IgD-negative memory B cell (primary cell): ENCODE data around the gene CT45A3. TPM values are rescaled to one million over a fixed set of nuclear protein-coding genes. Genes with fewer than 3 reads are reported as not detected.
A peak's percentile ranks its signal among the peaks of the same experiment; 100 is the strongest.
"Not testable (repeated sequence)": the region's sequence is repeated elsewhere in the genome, so short reads cannot be mapped to it uniquely, and the experiment has no call there.

Experiments used
- H3K27ac Mint-ChIP-seq, 3 donors: one replicate each; pipeline ENCODE4 v1.8.0; 2020 to 2022; ENCODE audit warnings: mild to moderate bottlenecking in 3 of 3, mixed read lengths in 3 of 3, moderate library complexity in 1 of 3
- H3K27me3 Mint-ChIP-seq: one replicate; pipeline ENCODE4 v1.8.0; 2021; ENCODE audit warnings: mixed read lengths
- H3K36me3 Mint-ChIP-seq: one replicate; pipeline ENCODE4 v1.8.0; 2020; ENCODE audit warnings: mild to moderate bottlenecking, mixed read lengths
- H3K4me1 Mint-ChIP-seq, 3 donors: one replicate each; pipeline ENCODE4 v1.8.0; 2020 to 2022; ENCODE audit warnings: mixed read lengths in 3 of 3, mild to moderate bottlenecking in 1 of 3
- H3K4me3 Mint-ChIP-seq, 4 donors: one replicate each; pipeline ENCODE4 v1.8.0; 2020 to 2022; ENCODE audit warnings: mild to moderate bottlenecking in 4 of 4, mixed read lengths in 4 of 4, moderate library complexity in 3 of 4
- H3K9me3 Mint-ChIP-seq, 3 donors: one replicate each; pipeline ENCODE4 v1.8.0; 2020 to 2021; ENCODE audit warnings: mixed read lengths in 3 of 3, mild to moderate bottlenecking in 1 of 3
- polyA plus RNA-seq: library from polyadenylated mRNA; unstranded; fragments of 300-500 nt; fragmentation: Illumina TruSeq; gene quantifications from one replicate; pipeline ENCODE4 v1.2.3, GENCODE V29; 2021

Gene CT45A3, protein sequence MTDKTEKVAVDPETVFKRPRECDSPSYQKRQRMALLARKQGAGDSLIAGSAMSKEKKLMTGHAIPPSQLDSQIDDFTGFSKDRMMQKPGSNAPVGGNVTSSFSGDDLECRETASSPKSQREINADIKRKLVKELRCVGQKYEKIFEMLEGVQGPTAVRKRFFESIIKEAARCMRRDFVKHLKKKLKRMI
- not detected for polyA plus RNA-seq

DNA sequence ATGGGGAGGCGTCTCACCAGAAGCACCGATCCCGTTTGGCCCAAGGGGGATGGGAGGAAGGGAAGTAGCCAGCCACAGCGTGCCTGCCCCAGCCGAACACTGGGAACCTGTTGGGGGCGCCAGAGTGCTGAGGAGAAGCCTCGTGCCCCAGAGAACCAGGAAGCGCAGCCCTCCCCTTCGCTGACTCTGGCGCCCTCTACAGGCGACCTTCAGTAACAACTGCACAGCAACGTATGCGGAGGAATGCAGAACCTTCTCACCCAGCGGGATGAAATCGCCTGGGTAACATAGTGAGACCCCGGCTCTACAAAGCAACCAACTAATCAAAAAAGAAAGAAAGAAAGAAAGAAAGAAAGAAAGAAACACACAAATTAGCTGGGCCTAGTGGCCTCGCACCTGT lies at the start of gene CT45A3:
Gene CT45A3 (minus strand): TSS at position 101 of the 400 bp plus-strand sequence. CDS start 3,747 bp downstream, outside the sequence.
- H3K4me1 Mint-ChIP-seq, H3K9me3 Mint-ChIP-seq, H3K36me3 Mint-ChIP-seq, H3K27ac Mint-ChIP-seq, H3K27me3 Mint-ChIP-seq, H3K4me3 Mint-ChIP-seq: not testable (repeated sequence)

DNA sequence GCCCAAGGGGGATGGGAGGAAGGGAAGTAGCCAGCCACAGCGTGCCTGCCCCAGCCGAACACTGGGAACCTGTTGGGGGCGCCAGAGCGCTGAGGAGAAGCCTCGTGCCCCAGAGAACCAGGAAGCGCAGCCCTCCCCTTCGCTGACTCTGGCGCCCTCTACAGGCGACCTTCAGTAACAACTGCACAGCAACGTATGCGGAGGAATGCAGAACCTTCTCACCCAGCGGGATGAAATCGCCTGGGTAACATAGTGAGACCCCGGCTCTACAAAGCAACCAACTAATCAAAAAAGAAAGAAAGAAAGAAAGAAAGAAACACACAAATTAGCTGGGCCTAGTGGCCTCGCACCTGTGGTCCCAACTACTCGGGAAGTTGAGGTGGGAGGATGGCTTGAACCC lies 34.7 kb upstream of the CT45A3 start, which contains the start of gene CT45A6:
Gene CT45A6 (minus strand): TSS at position 101 of the 400 bp plus-strand sequence. CDS start 3,794 bp downstream, outside the sequence.
- not testable (repeated sequence) for H3K4me3 Mint-ChIP-seq, H3K27me3 Mint-ChIP-seq, H3K36me3 Mint-ChIP-seq, H3K9me3 Mint-ChIP-seq, H3K27ac Mint-ChIP-seq, H3K4me1 Mint-ChIP-seq

DNA sequence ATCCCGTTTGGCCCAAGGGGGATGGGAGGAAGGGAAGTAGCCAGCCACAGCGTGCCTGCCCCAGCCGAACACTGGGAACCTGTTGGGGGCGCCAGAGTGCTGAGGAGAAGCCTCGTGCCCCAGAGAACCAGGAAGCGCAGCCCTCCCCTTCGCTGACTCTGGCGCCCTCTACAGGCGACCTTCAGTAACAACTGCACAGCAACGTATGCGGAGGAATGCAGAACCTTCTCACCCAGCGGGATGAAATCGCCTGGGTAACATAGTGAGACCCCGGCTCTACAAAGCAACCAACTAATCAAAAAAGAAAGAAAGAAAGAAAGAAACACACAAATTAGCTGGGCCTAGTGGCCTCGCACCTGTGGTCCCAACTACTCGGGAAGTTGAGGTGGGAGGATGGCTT lies 17.4 kb upstream of the CT45A3 start, which contains the start of gene CT45A5:
Gene CT45A5 (minus strand): TSS at position 101 of the 400 bp plus-strand sequence. CDS start 3,774 bp downstream, outside the sequence.
- H3K9me3 Mint-ChIP-seq, H3K4me1 Mint-ChIP-seq, H3K36me3 Mint-ChIP-seq, H3K4me3 Mint-ChIP-seq, H3K27ac Mint-ChIP-seq, H3K27me3 Mint-ChIP-seq: not testable (repeated sequence)

DNA sequence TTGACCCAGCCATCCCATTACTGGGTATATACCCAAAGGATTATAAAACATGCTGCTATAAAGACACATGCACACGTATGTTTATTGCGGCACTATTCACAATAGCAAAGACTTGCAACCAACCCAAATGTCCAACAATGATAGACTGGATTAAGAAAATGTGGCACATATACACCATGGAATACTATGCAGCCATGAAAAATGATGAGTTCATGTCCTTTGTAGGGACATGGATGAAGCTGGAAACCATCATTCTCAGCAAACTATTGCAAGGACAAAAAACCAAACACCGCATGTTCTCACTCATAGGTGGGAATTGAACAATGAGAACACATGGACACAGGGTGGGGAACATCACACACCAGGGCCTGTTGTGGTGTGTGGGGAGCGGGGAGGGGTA lies 23.3 kb downstream of the CT45A3 start:
- H3K27me3 Mint-ChIP-seq, H3K27ac Mint-ChIP-seq, H3K9me3 Mint-ChIP-seq, H3K4me1 Mint-ChIP-seq, H3K36me3 Mint-ChIP-seq, H3K4me3 Mint-ChIP-seq: not testable (repeated sequence)

DNA sequence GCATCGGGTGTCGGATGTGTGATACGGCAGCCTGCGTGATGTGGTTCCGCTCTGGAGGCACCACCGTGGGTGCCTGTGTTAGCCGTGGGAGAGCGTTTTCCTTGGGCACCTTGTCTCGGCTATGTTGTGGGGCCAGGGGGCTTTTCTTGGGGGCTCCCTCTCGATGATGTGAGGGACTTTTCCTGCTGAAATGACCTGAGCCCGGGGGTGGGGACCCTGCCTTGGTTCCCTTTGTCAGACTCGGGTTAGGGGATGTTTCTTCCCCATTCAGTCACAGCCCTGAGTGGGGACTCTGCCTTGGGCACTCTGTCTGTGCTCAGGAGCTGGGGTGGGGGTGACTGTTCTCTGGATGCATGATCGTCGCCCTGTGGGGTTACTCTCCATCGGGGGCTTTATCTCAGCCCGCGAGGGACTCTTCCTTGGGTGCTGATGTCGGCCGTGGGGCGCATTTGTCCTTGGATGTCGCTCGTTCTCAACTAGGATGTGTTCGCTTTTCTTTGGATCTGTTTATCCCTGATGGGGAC lies 26.7 kb downstream of the CT45A3 start:
- Mint-ChIP-seq H3K27me3 (peaks cover 3% of the 10 kb centered on the region), H3K27ac (no peak overlapping the region), H3K4me3 (no peak overlapping the region), H3K9me3 (no peaks in the 10 kb centered on the region), H3K36me3 (no peaks in the 10 kb centered on the region), H3K4me1 (peaks cover 0 to 3% (median 2%) of the 10 kb centered on the region in 3 donors)

DNA sequence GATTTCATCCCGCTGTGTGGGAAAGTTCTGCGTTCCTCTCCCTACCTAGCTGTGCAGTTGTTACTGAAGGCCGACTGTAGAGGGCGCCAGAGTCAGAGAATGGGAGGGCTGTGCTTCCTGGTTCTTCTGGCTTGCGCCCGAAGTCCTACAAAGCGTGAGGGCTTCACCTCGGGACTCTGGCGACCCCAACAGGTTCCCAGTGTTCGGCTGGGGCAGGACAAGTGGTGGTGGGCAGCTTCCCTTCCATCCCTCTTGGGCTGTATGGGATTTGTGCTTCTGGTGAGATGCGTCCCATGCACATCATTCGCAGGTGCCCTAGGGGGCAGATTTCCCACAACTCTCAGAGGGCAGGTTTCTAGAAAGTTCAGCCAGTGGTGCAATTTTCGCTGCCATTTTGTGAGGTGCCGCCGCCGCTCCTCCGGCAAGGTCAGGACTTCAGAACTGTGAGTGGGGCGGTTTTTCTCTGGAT lies 27.3 kb downstream of the CT45A3 start:
- H3K9me3 Mint-ChIP-seq = no peaks in the 10 kb centered on the region
- peak overlapping the region in 1 of 4 donors; percentile 72 for H3K4me3 Mint-ChIP-seq
- H3K4me1 Mint-ChIP-seq = peaks cover 0 to 3% (median 2%) of the 10 kb centered on the region in 3 donors
- peaks cover 3% of the 10 kb centered on the region for H3K27me3 Mint-ChIP-seq
- no peaks in the 10 kb centered on the region for H3K36me3 Mint-ChIP-seq
- H3K27ac Mint-ChIP-seq = no peak overlapping the region

DNA sequence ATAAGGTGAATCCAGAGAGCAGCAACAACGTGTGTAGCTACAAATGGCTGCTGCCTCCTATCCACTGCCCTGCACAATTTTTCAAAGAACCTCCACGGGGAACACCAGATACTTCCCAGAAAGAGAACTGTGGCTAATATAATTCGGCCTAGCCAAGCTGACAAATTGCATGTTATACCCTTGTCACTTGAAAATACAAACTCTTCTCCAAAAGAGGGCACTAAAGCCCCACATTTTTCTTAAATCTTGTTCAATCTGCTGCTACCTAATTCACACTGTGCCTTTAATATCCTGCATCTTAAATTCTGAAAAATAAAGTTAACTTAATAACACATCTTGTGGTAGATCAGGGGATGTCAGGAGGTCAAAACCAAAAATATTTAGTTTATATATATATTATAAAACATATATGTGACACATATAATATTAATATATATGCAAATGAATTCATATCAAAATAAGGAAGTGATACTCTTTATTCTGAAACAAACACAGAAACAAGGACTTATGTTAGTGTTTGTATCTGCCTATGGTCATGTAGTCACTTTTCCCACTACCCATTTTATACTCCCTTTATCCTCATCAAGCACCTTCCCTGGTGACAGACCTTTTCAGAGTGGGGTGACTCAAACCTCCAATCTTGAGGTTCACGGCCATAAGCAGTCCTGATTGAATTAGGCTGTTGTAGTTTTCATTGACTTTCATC lies 30.5 kb downstream of the CT45A3 start:
- Mint-ChIP-seq H3K4me1 (peaks cover 0 to 3% (median 2%) of the 10 kb centered on the region in 3 donors), H3K4me3 (no peak overlapping the region), H3K27me3 (peaks cover 3% of the 10 kb centered on the region), H3K9me3 (no peaks in the 10 kb centered on the region), H3K36me3 (no peaks in the 10 kb centered on the region), H3K27ac (no peak overlapping the region)

DNA sequence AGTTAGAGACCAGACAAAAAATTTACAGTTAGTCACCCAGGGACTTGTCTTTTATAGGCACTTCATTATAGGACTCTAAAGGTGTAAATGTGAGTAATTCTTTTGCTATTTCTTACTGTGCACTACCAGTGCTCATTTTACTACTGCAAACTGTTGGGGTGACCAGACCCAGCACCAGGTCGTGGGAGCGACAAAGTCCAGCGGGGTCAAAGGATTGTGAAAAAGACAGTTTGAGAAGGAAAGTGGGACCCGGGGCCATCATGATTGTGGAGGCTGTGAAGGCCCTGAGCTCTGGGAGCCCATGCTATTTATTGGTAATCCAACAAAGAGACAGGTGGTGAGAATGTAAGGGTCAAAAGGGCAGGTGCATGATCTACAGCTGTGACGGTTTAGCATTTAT lies 33.3 kb downstream of the CT45A3 start:
- H3K9me3 Mint-ChIP-seq, H3K4me1 Mint-ChIP-seq, H3K36me3 Mint-ChIP-seq, H3K27me3 Mint-ChIP-seq, H3K27ac Mint-ChIP-seq, H3K4me3 Mint-ChIP-seq: not testable (repeated sequence)

DNA sequence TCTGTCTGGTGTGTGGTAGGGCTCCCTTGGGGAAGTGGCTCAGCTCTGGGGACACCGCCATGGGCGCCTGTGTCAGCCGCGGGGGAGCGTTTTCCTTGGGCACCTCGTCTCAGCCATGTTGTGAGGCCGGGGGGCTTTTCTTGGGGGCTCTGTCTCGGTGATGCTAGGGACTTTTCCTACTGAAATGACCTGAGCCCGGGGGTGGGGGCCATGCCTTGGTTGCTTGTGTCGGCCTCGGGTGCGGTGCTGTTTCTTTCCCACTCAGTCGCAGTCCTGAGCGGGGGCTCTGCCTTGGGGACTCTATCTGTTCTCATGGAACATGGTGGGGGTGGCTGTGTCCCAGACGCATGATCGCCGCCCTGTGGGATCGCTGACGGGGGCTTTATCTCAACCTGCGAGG lies 54.2 kb downstream of the CT45A3 start:
- Mint-ChIP-seq H3K4me3 (no peak overlapping the region), H3K27me3 (peaks cover 2% of the 10 kb centered on the region), H3K36me3 (peaks cover 2% of the 10 kb centered on the region), H3K9me3 (no peaks in the 10 kb centered on the region), H3K4me1 (no peaks in the 10 kb centered on the region), H3K27ac (no peak overlapping the region)

DNA sequence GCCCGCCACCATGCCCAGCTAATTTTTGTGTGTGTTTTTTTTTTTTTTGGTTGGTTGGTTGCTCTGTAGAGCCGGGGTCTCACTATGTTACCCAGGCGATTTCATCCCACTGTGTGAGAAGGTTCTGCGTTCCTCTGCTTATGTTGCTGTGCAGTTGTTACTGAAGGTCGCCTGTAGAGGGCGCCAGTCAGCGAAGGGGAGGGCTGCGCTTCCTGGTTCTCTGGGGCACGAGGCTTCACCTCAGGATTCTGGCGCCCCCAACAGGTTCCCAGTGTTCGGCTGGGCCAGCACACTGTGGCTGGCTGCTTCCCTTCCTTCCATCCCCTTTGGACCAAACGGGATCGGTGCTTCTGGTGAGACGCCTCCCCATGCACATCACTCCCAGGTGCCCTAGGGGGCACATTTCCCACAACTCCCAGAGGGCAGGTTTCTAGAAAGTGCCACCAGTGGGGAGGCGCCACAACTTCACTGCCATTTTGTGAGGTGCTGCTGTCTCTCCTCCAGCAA lies 54.8 kb downstream of the CT45A3 start, which contains the start of gene CT45A1:
Gene CT45A1 (plus strand): TSS at position 457 of the 507 bp plus-strand sequence. CDS start 5,302 bp downstream, outside the sequence.
- not testable (repeated sequence) for H3K9me3 Mint-ChIP-seq, H3K27me3 Mint-ChIP-seq, H3K36me3 Mint-ChIP-seq, H3K4me1 Mint-ChIP-seq, H3K27ac Mint-ChIP-seq, H3K4me3 Mint-ChIP-seq

Other genes starting within 250 kb of the CT45A3 start
- gene INTS6L, start 247.5 kb downstream of the CT45A3 start, polyA plus RNA-seq = 5.2 TPM
- gene CT45A1, start 54.6 kb downstream of the CT45A3 start, polyA plus RNA-seq = not detected
- not detected for gene CT45A5, start 17.3 kb upstream of the CT45A3 start, polyA plus RNA-seq
- not detected for gene CT45A6, start 34.6 kb upstream of the CT45A3 start, polyA plus RNA-seq
- not detected for gene CT45A2, start 51.8 kb upstream of the CT45A3 start, polyA plus RNA-seq
- gene CT45A7, start 69.1 kb upstream of the CT45A3 start, polyA plus RNA-seq = not detected
- not detected for gene CT45A8, start 86.3 kb upstream of the CT45A3 start, polyA plus RNA-seq
- gene CT45A9, start 103.6 kb upstream of the CT45A3 start, polyA plus RNA-seq = not detected
- not detected for gene CT45A10, start 125.3 kb upstream of the CT45A3 start, polyA plus RNA-seq
- gene SAGE1, start 125.5 kb upstream of the CT45A3 start, polyA plus RNA-seq = not detected
- gene MMGT1, start 205.8 kb upstream of the CT45A3 start, polyA plus RNA-seq = 6.1 TPM
- 9.4 TPM for gene SLC9A6, start 217.2 kb upstream of the CT45A3 start, polyA plus RNA-seq